M059J (cell line): ENCODE measurements around the gene EXTL1. TPM values are rescaled to one million over a fixed set of nuclear protein-coding genes. Genes with fewer than 3 reads are reported as not detected.

Experiments
- DNase-seq: peaks from one replicate; pipeline ENCODE4 v3.0.0-alpha.2; 2012; ENCODE audit warnings: low read depth
- total RNA-seq: library from RNA; depleted of rRNA; stranded (reverse); fragments of >200 nt; shearing (Covaris generic); gene quantifications from 2 replicates; pipeline ENCODE4 v1.2.3, GENCODE V29; 2014

The EXTL1 gene
- total RNA-seq, 1 experiment from 2014 or later: 0.34 TPM

- peak; percentile 99 for DNase-seq
These were observed 23.5 kb upstream of the EXTL1 start, which contains the start of gene PAFAH2 for GRCh38 chr1:25997828-25998761. TSS of gene PAFAH2 (minus strand) at chr1:25998063. CDS start at chr1:25990816, 7,247 bp downstream.

GRCh38 chr1:25999041-25999800 is 22.4 kb upstream of the EXTL1 start:
- DNase-seq: no peak

GRCh38 chr1:26003262-26003661 is 18.3 kb upstream of the EXTL1 start:
- DNase-seq: no peak

- DNase-seq: no peak
These were observed 17.8 kb upstream of the EXTL1 start for GRCh38 chr1:26003756-26004155.

GRCh38 chr1:26005434-26006105 is 16.0 kb upstream of the EXTL1 start:
- no peak for DNase-seq

- DNase-seq: no peak
These were observed 14.9 kb upstream of the EXTL1 start for GRCh38 chr1:26006710-26007109.

- DNase-seq: peak; percentile 37
These were observed 11.7 kb upstream of the EXTL1 start for GRCh38 chr1:26009796-26010447.

- no peak for DNase-seq
These were observed 10.8 kb upstream of the EXTL1 start for GRCh38 chr1:26010825-26011224.

- DNase-seq: no peak
These were observed 8.7 kb upstream of the EXTL1 start for GRCh38 chr1:26012864-26013263.

- no peak for DNase-seq
These were observed 7.4 kb upstream of the EXTL1 start for GRCh38 chr1:26014179-26014578.

- DNase-seq: peak; percentile 48
These were observed 6.2 kb upstream of the EXTL1 start for GRCh38 chr1:26015358-26015757.

- peak; percentile 43 for DNase-seq
These were observed 5.2 kb upstream of the EXTL1 start for GRCh38 chr1:26016258-26016952.

- DNase-seq: no peak
These were observed 4.5 kb upstream of the EXTL1 start for GRCh38 chr1:26016953-26017545.

GRCh38 chr1:26017606-26018005 is 4.0 kb upstream of the EXTL1 start:
- peak; percentile 72 for DNase-seq

- peak; percentile 93 for DNase-seq
These were observed 1.8 kb upstream of the EXTL1 start for GRCh38 chr1:26019641-26020315.

- peak; percentile 48 for DNase-seq
These were observed 1.2 kb upstream of the EXTL1 start for GRCh38 chr1:26020330-26020768.

- DNase-seq: no peak
These were observed 481 bp upstream of the EXTL1 start for GRCh38 chr1:26020941-26021646.

- DNase-seq: no peak
These were observed 817 bp downstream of the EXTL1 start for GRCh38 chr1:26022404-26022779.

GRCh38 chr1:26023009-26023408 is 1.4 kb downstream of the EXTL1 start:
- DNase-seq: no peak
